Kidney epithelial cell (primary cell): ENCODE measurements around the gene WDR86. TPM values are rescaled to one million over a fixed set of nuclear protein-coding genes. Genes with fewer than 3 reads are reported as not detected.

Experiments
- DNase-seq: peaks from one replicate; pipeline ENCODE4 v3.0.0-alpha.2; 2010; ENCODE audit warnings: low read depth
- H3K27me3 ChIP-seq: 2 replicates; pipeline ENCODE4 v1.6.0; 2011; ENCODE audit warnings: low read length; ENCODE audit not compliant: control insufficient read depth, insufficient read depth
- H3K36me3 ChIP-seq: 2 replicates; pipeline ENCODE4 v1.5.1; 2011; ENCODE audit warnings: low read length; ENCODE audit not compliant: control insufficient read depth, insufficient read depth
- H3K4me3 ChIP-seq: 2 replicates; pipeline ENCODE4 v1.5.1; 2011; ENCODE audit warnings: low read depth, mild to moderate bottlenecking, control low read depth, low read length
- CTCF ChIP-seq: IDR thresholded peaks from 2 replicates; pipeline ENCODE4 v1.5.1; 2011; ENCODE audit warnings: mild to moderate bottlenecking, moderate library complexity, low read length, control low read depth, inconsistent platforms; ENCODE audit not compliant: insufficient read depth, poor library complexity, severe bottlenecking
- total RNA-seq: library from RNA; depleted of rRNA; stranded (reverse); fragments of >200 nt; gene quantifications from 2 replicates; pipeline ENCODE4 v1.2.3, GENCODE V29; 2015

WDR86 gene
- total RNA-seq, 1 donor from 2014 or later = 19.6 TPM

GRCh38 chr7:151393031-151393977, 16.5 kb downstream of the WDR86 start:
- Histone ChIP-seq H3K4me3 (no peak overlapping the region), H3K27me3 (peaks cover 27% of the 10 kb centered on the region), H3K36me3 (no peaks in the 10 kb centered on the region)
- no peak for TF ChIP-seq CTCF
- no peak for DNase-seq

GRCh38 chr7:151392426-151392825, 17.4 kb downstream of the WDR86 start:
- Histone ChIP-seq H3K36me3 (no peaks in the 10 kb centered on the region), H3K27me3 (peaks cover 28% of the 10 kb centered on the region), H3K4me3 (no peak overlapping the region)
- no peak for TF ChIP-seq CTCF
- DNase-seq = no peak

GRCh38 chr7:151392002-151392401, 17.8 kb downstream of the WDR86 start:
- DNase-seq = no peak
- Histone ChIP-seq H3K4me3 (no peak overlapping the region), H3K36me3 (no peaks in the 10 kb centered on the region), H3K27me3 (peaks cover 28% of the 10 kb centered on the region)
- TF ChIP-seq CTCF = no peak

- no peak for TF ChIP-seq CTCF
These were observed 18.5 kb downstream of the WDR86 start for GRCh38 chr7:151391358-151391730.

GRCh38 chr7:151390598-151391357, 19.1 kb downstream of the WDR86 start:
- no peak for DNase-seq
- no peak for TF ChIP-seq CTCF
- Histone ChIP-seq H3K27me3 (peaks cover 26% of the 10 kb centered on the region), H3K4me3 (no peak overlapping the region), H3K36me3 (no peaks in the 10 kb centered on the region)

More at GRCh38 chr7:151391358-151391730, 18.5 kb downstream of the WDR86 start:
- H3K36me3 ChIP-seq = no peaks in the 10 kb centered on the region
- H3K27me3 ChIP-seq = peaks cover 28% of the 10 kb centered on the region
- DNase-seq = no peak
- no peak overlapping the region for H3K4me3 ChIP-seq
